AG04450 (cell line): ENCODE results near the gene CLDN5. TPM values are rescaled to one million over a fixed set of nuclear protein-coding genes. Genes with fewer than 3 reads are reported as not detected.

Experiments used
- CTCF ChIA-PET: fragments of 300-600, 350-600 bp; formaldehyde crosslinking; extraction: SDS; loops from one replicate; lab custom pipeline; 2022; ENCODE audit warnings: antibody characterized with exemption, inconsistent platforms; lab: Charles Lee
- POLR2A ChIA-PET: fragments of 350-600 bp; formaldehyde crosslinking; extraction: SDS; loops from one replicate; lab custom pipeline; 2021; ENCODE audit warnings: antibody characterized with exemption, inconsistent platforms; lab: Yijun Ruan, JAX
- DNase-seq: peaks from one replicate; pipeline ENCODE4 v3.0.0-alpha.2; 2011; ENCODE audit warnings: low read depth, low spot score
- H3K27ac ChIP-seq: one replicate; pipeline ENCODE4 v1.5.1; 2012; ENCODE audit warnings: low read depth, low read length, control low read depth
- H3K27me3 ChIP-seq: one replicate; pipeline ENCODE4 v1.6.0; 2012; ENCODE audit warnings: low read length; ENCODE audit not compliant: control insufficient read depth, insufficient read depth
- H3K4me3 ChIP-seq: 2 replicates; pipeline ENCODE4 v1.5.1; 2011; ENCODE audit warnings: mild to moderate bottlenecking, low read depth, low read length, control low read depth
- H3K9me3 ChIP-seq: 2 replicates; pipeline ENCODE4 v1.5.1; 2012; ENCODE audit warnings: low read length; ENCODE audit not compliant: control insufficient read depth, insufficient read depth
- CTCF ChIP-seq: IDR thresholded peaks from 2 replicates; pipeline ENCODE4 v1.5.1; 2011; ENCODE audit warnings: low read depth, low read length, control low read depth, inconsistent platforms
- polyA plus RNA-seq: library from polyadenylated mRNA; depleted of rRNA; stranded (reverse); fragments of >200 nt; gene quantifications from 2 replicates; pipeline ENCODE4 v1.2.3, GENCODE V29; 2011

Gene CLDN5
- polyA plus RNA-seq, 1 experiment, result not detected

- Histone ChIP-seq H3K9me3 (no peaks in the 10 kb centered on the region), H3K4me3 (no peak overlapping the region), H3K27me3 (no peaks in the 10 kb centered on the region), H3K27ac (no peak overlapping the region)
- no peak for TF ChIP-seq CTCF
- ChIA-PET CTCF (no interaction called here), POLR2A (no interaction called here)
- no peak for DNase-seq
Observed at GRCh38 chr22:19506212-19506611, 18.0 kb downstream of the CLDN5 start.

- POLR2A ChIA-PET, result no interaction called here
- TF ChIP-seq CTCF, result no peak
- DNase-seq, result no peak
- H3K4me3 ChIP-seq, result no peak overlapping the region
- no peaks in the 10 kb centered on the region for H3K27me3 ChIP-seq
- CTCF ChIA-PET, result no interaction called here
- no peaks in the 10 kb centered on the region for H3K9me3 ChIP-seq
- H3K27ac ChIP-seq, result no peak overlapping the region
Observed at GRCh38 chr22:19505735-19506126, 18.5 kb downstream of the CLDN5 start.

- ChIA-PET POLR2A (no interaction called here), CTCF (no interaction called here)
- no peak overlapping the region for H3K27ac ChIP-seq
- no peaks in the 10 kb centered on the region for H3K9me3 ChIP-seq
- TF ChIP-seq CTCF, result no peak
- no peak overlapping the region for H3K4me3 ChIP-seq
- no peaks in the 10 kb centered on the region for H3K27me3 ChIP-seq
- DNase-seq, result no peak
Observed at GRCh38 chr22:19504900-19505734, 19.1 kb downstream of the CLDN5 start.

- Histone ChIP-seq H3K27ac (no peak overlapping the region), H3K4me3 (no peak overlapping the region), H3K9me3 (no peaks in the 10 kb centered on the region), H3K27me3 (no peaks in the 10 kb centered on the region)
- no peak for DNase-seq
- no peak for TF ChIP-seq CTCF
- ChIA-PET CTCF (no interaction called here), POLR2A (no interaction called here)
Observed at GRCh38 chr22:19503869-19504268, 20.3 kb downstream of the CLDN5 start.

GRCh38 chr22:19503367-19503766 lies 20.8 kb downstream of the CLDN5 start:
- CTCF ChIA-PET, result interaction anchor here (2.2 kb wide), 1 partner anchor 127 kb away, joined by 18 read pairs; no protein-coding TSS in a partner anchor

More at GRCh38 chr22:19503367-19503766, 20.8 kb downstream of the CLDN5 start:
- Histone ChIP-seq H3K9me3 (no peaks in the 10 kb centered on the region), H3K27me3 (no peaks in the 10 kb centered on the region), H3K27ac (no peak overlapping the region), H3K4me3 (no peak overlapping the region)
- no peak for TF ChIP-seq CTCF
- no peak for DNase-seq
- POLR2A ChIA-PET, result no interaction called here
